GF-D8 (cell line): ENCODE measurements around the gene CNTNAP2.

ENCODE experiments used
- DNase-seq: peaks from one replicate; lab custom pipeline; 2025; lab: John Stamatoyannopoulos, UW

Gene CNTNAP2

DNA sequence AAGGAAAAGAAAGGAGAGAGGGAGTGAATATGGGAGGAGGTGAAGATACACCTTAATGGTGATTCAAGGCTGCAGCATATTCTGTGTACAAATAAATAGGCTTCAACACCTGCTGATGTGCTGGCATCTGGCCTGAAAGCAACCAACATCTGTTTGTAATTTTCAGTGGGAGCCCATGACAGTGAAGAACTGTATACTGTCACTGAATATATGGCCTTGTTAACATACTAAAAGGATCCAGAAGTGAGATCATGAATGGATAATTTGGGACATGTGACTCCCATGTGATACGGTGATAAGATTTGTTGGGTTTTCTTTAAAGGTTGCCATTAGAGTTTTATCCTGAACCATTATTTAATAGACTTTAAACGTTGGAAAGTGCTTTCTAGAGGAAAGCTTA lies 459.3 kb downstream of the CNTNAP2 start:
- DNase-seq = no peak

DNA sequence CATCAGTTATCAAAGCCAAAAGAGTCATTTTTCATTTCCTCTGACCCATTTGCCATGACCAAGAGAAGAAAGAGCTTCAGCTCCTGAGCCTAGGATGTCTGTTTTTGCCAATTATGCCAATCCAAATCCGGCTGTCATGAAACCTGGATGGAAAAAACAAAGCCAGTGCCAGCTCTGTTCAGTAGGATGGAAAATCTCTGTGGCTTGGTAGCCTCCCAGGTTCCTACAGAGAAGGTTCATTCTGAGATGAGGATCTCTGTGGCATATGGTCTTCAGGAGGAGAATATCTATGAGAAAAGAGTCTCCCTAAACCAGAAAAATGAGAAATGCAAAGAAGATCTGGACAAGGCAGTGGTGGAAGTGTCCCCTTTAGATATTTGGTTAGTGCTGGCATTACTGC lies 475.4 kb downstream of the CNTNAP2 start:
- no peak for DNase-seq

DNA sequence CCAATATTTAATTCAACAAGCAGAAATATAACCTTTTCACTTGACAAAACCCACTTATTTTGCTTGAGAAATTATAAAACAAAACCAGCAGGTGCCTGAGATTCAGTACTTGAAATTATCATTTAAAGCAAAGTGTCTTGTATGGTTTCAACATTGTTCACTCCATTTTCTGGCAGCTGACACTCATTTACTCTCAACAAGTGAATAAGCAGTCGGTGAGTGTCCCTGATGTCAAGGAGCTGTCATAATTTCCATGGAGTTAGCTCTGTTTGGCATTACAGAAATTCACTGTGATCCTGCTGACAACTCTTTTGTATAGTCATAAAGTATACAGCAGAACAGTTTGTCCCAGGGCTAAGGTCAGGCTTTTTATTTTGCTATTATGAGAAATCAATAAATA lies 490.0 kb downstream of the CNTNAP2 start:
- DNase-seq = no peak

DNA sequence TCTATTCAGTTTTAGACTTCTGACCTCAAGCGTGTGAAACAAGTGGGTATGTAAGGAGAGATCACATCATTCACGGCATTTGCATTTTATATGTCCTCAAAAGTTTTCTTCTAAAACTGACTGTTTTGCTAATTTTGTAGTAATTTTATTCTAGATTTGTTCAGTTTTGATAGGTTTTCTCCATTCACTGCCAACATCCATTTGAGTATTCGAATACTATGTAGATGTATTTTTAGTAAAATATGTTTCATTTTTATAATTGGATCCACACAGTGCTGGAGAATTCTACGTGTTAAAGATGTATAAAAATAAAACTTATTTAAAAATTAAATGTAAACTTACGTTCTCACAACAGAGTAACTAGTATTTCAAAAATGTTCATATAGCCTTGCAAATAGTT lies 503.0 kb downstream of the CNTNAP2 start:
- no peak for DNase-seq

DNA sequence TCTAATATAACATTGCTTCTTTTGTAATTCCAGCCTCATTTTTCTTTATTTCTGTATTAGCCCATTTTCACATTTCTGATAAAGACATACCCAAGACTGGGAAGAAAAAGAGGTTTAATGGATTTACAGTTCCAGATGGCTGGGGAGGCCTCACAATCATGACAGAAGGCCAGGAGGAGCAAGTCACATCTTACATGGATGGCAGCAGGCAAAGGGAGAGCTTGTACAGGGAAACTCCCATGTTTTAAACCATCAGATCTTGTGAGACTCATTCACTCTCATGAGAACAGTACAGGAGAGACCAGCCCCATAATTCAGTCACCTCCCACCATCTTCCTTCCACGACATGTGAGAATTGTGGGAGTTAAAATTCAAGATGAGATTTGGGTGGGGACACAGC lies 510.3 kb downstream of the CNTNAP2 start:
- DNase-seq = no peak

DNA sequence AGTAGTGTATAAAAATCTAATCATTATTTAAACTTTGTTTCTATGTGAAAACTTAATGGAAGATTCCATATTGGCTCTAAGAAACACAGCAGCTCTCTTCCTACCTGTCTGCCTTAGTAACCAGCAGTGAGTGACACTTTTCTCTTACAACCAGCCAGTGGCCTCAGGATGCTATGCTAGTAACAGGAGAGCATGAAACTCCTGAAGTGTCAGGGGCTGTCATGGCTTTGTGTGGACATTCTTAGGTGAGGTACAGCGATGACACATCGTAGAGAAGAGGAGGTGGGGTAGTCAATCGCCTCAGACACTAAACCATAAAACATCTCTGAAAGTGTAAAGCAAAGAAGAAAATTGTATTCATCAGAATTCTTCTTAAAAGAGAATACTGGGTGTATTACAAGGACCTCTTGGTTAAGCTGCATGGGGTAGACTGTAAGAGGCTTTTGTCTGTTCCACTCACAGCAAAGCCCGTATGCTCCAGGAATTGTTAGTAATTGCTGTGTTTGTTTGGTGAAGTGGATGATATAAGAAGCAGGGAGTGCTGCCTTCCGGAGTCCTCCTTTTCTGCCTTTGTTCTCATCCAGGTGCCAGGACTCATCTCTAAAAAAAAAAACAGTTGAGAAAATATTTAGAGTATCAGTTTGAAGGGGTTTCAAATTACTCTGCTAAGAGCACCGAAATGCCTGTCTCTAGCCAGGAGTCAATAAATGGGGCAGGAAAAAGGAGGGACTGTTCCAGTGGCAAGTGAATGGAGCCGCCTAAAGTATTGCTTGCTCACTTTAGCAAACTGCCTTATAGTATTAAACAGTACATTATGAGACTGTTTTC lies 518.8 kb downstream of the CNTNAP2 start:
- no peak for DNase-seq

DNA sequence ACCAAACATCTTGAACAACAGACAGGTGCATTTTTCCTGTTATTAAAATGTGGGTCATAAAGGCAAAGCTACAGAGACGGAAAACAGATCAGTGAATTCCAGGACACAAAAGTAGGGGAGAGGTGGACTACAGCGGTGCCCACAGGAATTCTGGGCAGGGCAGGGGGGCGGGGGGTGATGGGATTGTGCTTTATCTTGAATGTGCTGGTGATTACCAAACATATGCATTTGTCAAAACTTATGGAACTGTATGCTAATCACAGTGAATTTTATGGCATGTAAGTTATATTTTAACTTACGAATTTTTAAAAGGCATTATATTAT lies 519.4 kb downstream of the CNTNAP2 start:
- no peak for DNase-seq

DNA sequence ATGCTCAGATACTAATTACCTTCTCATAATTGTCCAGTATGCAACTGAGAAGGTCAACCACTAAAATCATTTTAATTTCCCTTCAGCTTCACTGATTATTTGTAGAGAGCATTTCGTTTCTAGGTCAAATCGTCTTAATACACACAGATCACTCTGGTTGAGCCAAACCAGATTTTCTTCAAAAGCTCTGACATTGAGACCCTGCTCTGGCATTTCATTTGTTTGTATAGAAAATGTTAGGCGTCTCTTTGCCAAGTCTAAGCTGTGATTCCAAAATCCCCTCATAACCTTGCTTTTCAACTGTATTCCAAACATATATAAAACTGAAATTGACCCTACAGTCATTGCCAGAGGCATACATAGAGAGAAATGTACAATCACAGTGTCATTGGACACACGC lies 520.0 kb downstream of the CNTNAP2 start:
- no peak for DNase-seq

DNA sequence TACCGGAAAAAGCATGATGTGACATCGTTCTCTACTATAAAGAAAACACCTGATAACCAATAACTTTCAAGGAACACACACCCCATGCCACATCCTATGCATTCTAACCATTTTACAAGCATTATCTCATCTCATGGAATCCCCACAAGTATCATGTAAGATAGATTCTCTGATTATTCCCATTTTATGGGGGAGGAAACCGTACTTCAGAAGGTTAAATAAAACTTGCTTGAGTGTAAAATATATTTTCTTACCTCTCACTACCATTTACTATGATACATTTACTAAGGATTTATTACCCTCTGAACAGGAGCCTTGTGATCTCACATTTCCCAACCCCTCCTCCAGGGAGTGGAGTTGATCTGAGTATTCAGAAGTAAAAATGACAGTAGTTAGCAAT lies 522.7 kb downstream of the CNTNAP2 start:
- DNase-seq = no peak

DNA sequence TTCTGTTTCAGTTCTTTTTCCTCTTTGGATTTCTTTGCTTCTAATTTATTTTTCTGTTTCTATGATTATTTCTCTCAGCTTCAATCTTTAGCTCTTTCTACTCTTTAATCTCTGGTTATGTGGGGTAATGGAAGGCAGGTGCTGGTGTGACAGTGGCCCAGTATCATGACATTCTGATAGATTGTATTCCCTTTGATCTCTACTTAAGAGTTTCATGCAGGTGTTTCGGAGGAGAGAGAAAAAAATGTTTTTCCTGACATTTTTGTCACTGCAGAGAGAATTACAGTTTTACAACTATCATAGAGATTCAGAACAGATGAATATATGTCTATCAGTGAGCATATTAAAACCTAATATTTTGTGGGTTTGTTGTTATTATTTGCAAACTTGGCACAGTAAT lies 524.9 kb downstream of the CNTNAP2 start:
- DNase-seq = no peak

DNA sequence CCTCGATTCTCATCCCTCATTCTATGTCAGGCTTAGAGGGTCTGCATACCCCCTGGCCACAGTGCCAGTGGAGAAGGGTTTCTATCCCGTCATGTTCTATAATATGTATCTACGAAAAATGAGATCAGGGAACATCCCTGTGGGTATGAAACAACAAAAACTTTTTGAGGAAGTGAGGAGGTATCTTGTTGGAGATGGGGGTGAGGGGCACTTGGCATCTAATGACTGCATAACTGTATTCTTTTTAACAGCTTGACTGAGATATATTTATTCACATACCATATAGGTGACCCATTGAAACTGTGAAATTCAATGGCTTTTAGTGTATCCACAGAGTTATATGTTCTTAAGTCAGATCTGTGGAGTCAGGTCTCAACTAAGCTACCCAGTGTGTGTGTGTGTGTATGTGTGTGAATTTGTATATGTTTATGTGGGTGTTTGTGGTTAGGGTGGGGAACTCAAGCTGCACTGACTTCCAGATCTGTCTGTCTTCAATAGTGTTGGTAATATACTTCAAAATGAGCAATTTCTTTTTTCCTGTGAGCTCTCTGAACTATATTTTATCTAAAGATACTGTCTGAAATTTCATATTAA lies 528.9 kb downstream of the CNTNAP2 start:
- no peak for DNase-seq

DNA sequence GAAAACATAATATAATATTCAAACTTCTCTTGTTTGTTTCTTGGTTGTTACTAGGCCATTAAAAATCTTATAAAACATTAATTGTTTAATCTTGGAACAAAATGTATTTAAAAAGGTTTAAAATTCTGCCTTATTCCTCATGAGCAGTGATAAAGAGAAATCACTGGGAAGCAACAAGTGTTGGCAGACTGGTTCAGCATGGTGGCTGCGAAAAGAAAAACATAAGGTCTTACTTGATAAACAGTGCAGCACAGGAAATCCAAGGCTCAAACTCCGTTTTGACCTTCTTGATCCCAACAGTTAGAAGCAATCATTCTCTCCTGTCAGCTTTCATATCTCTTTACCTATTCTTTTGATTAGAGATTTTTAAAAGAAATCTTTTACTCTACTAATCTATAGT lies 530.8 kb downstream of the CNTNAP2 start:
- DNase-seq = no peak

DNA sequence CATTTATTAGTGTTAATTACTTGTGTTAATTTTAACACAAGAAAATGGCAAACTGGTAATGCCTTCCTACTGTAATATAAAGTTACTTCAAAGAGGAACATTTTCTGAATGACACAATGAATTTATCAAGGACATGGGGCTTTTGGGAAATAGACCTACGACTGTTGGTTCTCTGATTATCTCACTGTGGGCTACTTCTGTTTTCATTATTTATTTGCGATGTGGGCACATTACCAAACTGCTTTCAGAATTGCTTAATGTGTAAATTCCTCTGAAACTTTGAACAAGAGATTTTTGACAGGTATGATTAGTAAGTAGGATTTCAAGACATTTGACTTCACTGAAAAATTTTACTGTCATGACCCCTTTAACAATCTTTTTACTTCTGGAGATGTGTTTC lies 535.6 kb downstream of the CNTNAP2 start:
- no peak for DNase-seq

DNA sequence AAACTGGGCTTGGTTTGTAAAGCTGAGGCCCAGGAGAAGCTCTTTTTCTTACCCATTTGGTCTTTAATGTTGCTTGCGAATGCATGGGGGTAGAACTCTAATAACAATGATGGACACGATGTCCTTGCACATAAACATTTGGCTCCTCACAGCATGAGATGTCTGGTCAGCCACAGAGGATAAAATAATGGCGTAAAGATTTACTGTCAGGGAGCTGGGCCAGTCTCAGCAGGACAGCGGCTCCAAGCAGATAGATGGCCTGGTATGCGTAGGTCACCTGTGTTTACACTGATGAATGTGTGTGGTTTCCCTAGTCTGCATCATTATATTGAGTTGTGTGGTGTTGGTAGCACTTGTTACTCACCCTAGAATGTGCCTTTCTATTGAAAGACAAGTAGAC lies 537.4 kb downstream of the CNTNAP2 start:
- DNase-seq = no peak

DNA sequence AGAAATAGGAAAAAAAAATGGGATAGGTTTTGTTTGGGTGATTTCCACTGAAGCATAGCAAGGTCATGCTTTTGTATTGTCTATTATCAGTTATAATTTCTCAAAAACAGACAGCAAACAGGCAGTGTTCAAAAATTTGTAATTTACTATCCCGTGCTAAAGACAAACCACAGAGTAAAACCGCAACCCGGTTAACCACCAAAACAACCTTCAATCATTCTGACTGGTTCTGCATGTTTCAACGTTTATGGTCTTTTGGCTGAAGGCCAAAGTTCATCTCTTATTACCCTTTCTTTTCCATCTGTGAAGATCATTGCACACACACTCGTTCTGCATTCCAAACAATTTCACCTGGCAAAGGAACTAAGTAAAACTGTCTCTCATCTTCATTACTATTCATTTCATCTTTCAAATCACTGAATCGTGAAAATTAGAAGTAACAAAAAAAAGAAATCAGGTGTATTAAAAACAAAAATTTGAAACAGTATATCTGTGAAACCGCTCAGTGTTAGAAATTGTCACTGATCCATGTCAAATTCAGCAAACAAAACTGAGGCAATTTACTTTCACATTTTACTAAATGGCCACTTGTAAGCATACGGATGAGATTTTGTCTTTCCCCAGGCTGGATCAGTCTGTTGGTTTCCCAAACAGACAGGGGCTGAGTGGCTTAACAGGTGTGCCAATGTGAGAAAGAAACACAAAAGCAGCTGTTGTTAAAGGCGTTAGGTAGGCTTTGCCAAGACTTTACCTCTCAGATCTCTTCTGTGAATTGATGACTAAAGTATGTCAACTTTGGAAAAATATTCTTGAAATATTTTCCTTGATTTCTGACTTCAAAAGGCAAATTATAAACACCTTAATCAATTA lies 539.6 kb downstream of the CNTNAP2 start:
- DNase-seq = no peak

DNA sequence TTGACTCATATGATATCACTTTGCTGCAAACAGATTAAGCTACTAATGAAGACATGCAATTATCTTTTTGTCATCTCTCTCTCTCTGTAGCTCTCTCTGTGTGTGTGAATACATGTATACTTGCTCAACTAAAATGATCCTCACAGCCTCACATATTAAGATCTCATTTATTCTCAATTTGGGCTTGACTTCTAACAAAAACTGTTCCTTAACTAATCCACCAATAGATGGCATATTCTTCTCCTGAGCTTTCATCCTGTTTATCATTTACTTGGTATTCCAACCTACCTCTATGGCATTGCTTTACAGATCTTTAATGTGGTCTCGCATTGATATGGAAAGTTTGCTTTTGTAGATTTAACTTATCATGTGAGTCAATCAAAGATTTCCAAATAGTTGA lies 540.4 kb downstream of the CNTNAP2 start:
- no peak for DNase-seq

DNA sequence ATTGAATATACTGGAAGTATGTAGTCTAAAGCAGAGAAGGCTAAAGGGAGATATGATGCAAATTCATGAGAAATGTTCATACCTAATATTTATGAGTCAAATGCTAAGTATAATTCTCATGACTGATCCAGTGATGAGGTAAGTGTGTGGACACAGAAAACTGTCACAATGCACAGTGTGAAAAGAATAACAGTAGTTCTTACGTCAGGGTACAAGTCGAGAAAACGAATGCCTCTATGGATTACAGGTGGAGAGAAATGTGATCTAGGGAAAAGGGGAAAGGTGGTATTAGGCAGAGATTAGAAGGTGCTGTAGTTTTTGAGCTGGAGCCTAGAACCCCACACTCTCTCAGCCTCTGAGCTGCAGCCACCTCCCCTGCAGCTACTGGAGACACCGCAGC lies 542.0 kb downstream of the CNTNAP2 start:
- DNase-seq = no peak

DNA sequence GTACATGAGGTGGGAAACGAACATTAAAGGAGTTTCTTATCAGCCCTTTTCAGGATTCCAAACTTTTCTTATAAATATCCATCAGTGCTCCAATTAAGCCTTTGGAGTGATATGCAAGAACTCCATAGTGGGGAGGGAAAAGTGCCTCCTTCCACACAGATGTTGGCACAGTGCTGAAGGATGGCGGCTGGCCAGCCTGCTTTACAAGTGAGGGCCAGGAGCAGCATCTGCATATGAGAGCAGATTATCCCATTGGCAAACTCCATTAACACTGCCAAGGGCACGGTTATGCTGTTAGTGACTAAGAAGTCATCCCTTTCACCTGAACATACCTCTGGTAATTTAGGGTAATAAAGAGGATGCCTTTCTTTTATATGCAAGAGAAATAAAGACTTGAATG lies 543.1 kb downstream of the CNTNAP2 start:
- no peak for DNase-seq

DNA sequence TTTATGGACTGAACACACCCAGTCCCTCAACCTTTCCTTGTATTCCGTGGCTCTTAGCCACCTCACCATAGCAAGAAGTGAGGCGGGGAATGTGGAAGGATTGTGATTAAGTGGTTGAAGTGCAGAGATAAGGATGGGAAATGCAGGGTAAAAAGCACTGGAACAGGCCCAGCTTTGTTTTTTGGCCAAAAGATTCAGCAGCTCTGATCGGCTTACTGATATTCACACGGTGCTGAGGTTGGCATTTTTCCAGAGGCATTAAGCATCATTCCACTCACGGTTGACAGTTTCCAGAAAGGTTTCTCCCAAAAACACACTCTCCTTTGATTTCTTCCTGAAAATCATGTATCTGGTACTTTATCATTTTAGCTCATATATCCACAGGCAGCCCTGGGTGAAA lies 544.2 kb downstream of the CNTNAP2 start:
- no peak for DNase-seq

DNA sequence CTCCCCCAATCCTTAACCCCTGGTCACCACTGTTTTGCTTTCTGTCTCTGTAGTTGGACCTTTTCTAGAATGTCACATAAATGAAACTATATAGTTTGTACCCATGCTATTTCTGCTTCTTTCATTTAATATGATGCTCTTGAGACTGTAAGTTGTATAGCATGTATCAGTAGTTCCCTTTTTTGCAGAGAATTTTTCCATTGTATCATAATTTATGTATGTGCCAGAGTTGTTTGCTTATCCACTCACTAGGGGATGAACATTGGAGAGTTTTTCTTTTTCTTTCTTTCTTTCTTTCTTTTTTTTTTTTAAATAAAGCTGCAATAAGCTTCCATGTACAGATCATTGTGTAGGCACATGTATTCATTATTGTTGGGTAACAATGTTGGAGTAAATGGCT lies 544.8 kb downstream of the CNTNAP2 start:
- DNase-seq = no peak

DNA sequence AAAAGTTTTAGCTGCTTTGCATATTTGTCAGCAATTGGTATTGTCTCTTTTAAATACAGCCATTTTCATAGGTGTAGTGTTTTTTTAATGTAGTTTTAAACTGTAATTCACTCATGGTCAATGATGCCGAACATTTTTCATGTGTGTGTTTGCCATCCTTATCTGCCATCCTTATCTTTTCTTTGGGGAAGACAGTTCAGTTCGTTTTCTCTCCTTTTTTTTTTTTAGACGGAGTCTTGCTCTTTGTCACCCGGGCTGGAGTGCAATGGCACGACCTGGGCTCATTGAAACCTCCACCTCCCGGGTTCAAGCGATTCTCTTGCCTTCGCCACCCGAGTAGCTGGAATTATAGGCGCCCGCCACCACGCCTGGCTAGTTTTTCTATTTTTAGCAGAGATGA lies 545.3 kb downstream of the CNTNAP2 start:
- no peak for DNase-seq

DNA sequence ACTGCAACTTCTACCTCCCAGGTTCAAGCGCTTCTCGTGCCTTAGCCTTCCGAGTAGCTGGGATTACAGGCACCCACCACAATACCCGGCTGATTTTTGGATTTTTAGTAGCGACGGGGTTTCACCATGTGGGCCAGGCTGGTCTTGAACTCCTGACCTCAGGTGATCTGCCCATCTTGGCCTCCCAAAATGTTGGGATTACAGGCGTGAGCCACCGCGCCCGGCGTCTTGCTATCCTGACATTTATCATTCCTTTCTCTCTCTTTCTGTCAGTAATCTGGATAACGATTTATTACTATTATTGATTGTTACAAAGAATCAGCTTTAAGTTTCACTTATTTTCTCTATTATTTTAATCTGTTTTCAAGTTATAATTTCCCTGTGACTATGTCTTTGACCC lies 548.4 kb downstream of the CNTNAP2 start:
- DNase-seq = no peak

DNA sequence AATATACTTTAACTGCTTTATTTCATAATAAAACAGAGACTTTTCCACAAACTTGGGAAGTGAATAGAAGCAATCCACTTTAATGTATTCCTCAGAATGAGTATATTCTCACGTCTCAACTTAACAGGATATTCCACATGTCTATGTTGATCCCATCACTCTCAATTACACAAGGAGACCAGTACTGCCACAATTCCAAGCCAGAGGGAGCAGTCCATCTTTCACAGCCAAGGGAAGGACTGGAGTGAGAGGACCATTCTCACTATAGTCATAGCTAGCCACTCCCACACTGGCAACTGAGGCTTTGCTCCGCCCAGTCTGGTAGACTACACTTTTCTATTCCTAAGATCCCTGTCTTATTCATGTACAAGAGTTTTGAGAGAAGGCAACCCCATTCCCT lies 553.9 kb downstream of the CNTNAP2 start:
- no peak for DNase-seq
